ENCODE measurements around the gene SLC25A25. TPM values are rescaled to one million over a fixed set of nuclear protein-coding genes. Genes with fewer than 3 reads are reported as not detected.

SLC25A25 gene
- total RNA-seq, 1 donor from 2014 or later, result 8.5 TPM

- Histone ChIP-seq H3K27me3 (no peaks in the 10 kb centered on the region), H4K20me1 (ENCODE audit: low read depth) (peaks cover 28% of the 10 kb centered on the region), H3K9me3 (ENCODE audit: low read depth) (no peaks in the 10 kb centered on the region), H3K9ac (no peak overlapping the region), H3F3A (ENCODE audit: low read depth) (peaks cover 16% of the 10 kb centered on the region), H3K79me2 (ENCODE audit: low read depth) (peaks cover 20% of the 10 kb centered on the region), H3K4me1 (peaks cover 22% of the 10 kb centered on the region), H3K36me3 (no peaks in the 10 kb centered on the region), H3K4me3 (no peak overlapping the region), H3K4me2 (no peak overlapping the region), H2AFZ (replicated peaks) (no peak overlapping the region), H3K27ac (no peak overlapping the region)
- Mint-ChIP-seq H3K27me3 (ENCODE audit: insufficient read depth, low read depth) (peaks cover 5% of the 10 kb centered on the region), H3K9me3 (no peaks in the 10 kb centered on the region), H3K4me1 (peaks cover 41% of the 10 kb centered on the region), H3K36me3 (peaks cover 18% of the 10 kb centered on the region), H3K4me3 (no peak overlapping the region), H3K27ac (peak overlapping the region; percentile 42)
- no peak for DNase-seq (ENCODE audit: low spot score)
- no peak for TF ChIP-seq CTCF (IDR thresholded peaks at IDR 0.05)
- TF ChIP-seq EZH2 (IDR thresholded peaks at IDR 0.05), result no peak
- no peak for TF ChIP-seq EZH2phosphoT487 (IDR thresholded peaks at IDR 0.05)
These were observed 33.2 kb downstream of the SLC25A25 start for GRCh38 chr9:128101231-128101661.

DNA sequence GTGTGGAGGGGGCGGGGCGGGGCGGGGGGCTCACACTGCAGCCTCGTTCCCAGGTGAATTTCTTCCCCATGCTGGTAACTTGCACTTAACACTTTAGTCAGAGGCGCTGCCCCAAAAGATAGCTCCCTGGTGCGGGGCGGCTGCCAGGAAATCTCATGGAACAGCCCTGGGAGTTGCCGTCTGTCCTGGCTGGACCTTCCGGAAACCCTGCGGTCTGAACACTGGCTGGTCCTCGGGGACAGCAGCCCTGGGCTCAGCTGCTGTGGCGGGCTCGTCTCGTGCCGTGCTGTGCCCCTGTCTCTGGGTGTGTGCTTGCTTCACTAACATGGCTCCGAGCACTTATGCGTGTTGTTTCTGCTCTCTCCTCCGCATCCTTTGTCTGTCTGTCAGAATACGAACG, 33.7 kb downstream of the SLC25A25 start:
- H3K27ac Mint-ChIP-seq, result no peak overlapping the region
- no peaks in the 10 kb centered on the region for H3K36me3 ChIP-seq
- peaks cover 38% of the 10 kb centered on the region for H3K4me1 Mint-ChIP-seq

GRCh38 chr9:128102196-128102595, 34.2 kb downstream of the SLC25A25 start:
- Mint-ChIP-seq H3K36me3 (peaks cover 16% of the 10 kb centered on the region), H3K4me3 (no peak overlapping the region), H3K4me1 (peaks cover 33% of the 10 kb centered on the region), H3K9me3 (no peaks in the 10 kb centered on the region), H3K27me3 (ENCODE audit: insufficient read depth, low read depth) (peaks cover 5% of the 10 kb centered on the region), H3K27ac (no peak overlapping the region)
- no peak for DNase-seq (ENCODE audit: low spot score)
- Histone ChIP-seq H3K9me3 (ENCODE audit: low read depth) (no peaks in the 10 kb centered on the region), H3K27ac (no peak overlapping the region), H3K4me1 (peaks cover 21% of the 10 kb centered on the region), H3F3A (ENCODE audit: low read depth) (peaks cover 9% of the 10 kb centered on the region), H3K9ac (no peak overlapping the region), H3K4me2 (no peak overlapping the region), H3K27me3 (no peaks in the 10 kb centered on the region), H2AFZ (replicated peaks) (no peak overlapping the region), H3K79me2 (ENCODE audit: low read depth) (peaks cover 17% of the 10 kb centered on the region), H3K4me3 (no peak overlapping the region), H3K36me3 (no peaks in the 10 kb centered on the region), H4K20me1 (ENCODE audit: low read depth) (peaks cover 28% of the 10 kb centered on the region)
- no peak for TF ChIP-seq CTCF (IDR thresholded peaks at IDR 0.05)

More for the DNA sequence above, 33.7 kb downstream of the SLC25A25 start:
- Histone ChIP-seq H3K79me2 (ENCODE audit: low read depth) (peaks cover 17% of the 10 kb centered on the region), H3K27me3 (no peaks in the 10 kb centered on the region), H2AFZ (replicated peaks) (no peak overlapping the region), H3K27ac (no peak overlapping the region), H3K9ac (no peak overlapping the region), H3K9me3 (ENCODE audit: low read depth) (no peaks in the 10 kb centered on the region), H3K4me3 (no peak overlapping the region), H4K20me1 (ENCODE audit: low read depth) (peaks cover 28% of the 10 kb centered on the region), H3F3A (ENCODE audit: low read depth) (peaks cover 14% of the 10 kb centered on the region), H3K4me1 (peaks cover 22% of the 10 kb centered on the region), H3K4me2 (no peak overlapping the region)
- Mint-ChIP-seq H3K27me3 (ENCODE audit: insufficient read depth, low read depth) (peaks cover 5% of the 10 kb centered on the region), H3K4me3 (no peak overlapping the region), H3K9me3 (no peaks in the 10 kb centered on the region), H3K36me3 (peaks cover 18% of the 10 kb centered on the region)
- no peak for DNase-seq (ENCODE audit: low spot score)
- TF ChIP-seq EZH2phosphoT487 (IDR thresholded peaks at IDR 0.05) (no peak), CTCF (IDR thresholded peaks at IDR 0.05) (no peak), EZH2 (IDR thresholded peaks at IDR 0.05) (no peak)
